CD4-positive, alpha-beta T cell treated with Interferon gamma for 1 hour (primary cell): Measurements from ENCODE around the gene APBA2.
"Not testable (repeated sequence)": the region's sequence is repeated elsewhere in the genome, so short reads cannot be mapped to it uniquely, and the experiment has no call there.

Source experiments
- DNase-seq: peaks from one replicate; pipeline ENCODE4 v3.0.0-alpha.2; 2020

APBA2 gene

DNA sequence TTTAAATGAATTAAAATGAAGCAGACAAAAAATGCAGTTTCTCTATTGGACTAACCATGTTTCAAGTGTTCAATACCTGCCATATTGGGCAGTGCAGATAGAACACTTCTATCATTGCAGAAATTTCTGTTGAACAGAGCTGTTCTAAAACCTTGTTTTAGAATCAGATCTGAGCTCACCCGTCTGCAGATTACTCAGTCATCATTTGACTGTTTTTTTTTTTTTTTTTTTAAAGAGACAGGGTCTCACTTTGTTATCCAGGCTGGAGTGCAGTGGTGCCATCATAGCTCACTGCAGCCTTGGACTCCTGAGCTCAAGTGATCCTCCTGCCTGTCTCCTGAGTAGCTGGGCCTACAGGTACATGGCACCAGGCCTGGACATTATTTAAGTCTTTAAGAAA lies 128.7 kb downstream of the APBA2 start:
- DNase-seq: no peak

DNA sequence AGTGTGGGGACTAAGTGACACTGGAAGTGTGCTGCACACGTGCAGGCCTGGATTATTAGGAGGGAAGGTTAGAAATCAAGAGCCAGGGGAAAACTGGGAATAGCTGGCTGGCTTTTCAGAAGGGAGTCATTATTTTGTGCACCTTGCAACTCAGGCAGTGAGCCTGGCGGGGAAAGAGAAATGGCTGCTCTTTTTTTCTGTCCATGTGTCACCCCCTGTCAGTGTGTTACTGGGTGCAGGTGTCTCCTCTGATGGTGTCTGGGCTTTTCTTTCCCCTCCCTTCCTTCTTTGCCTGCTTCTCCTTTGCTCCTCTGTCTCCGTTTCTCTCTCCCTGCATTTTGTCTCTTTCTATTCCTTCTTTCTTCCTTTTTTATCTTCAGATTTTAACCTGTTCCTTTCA lies 130.7 kb downstream of the APBA2 start:
- DNase-seq: no peak

DNA sequence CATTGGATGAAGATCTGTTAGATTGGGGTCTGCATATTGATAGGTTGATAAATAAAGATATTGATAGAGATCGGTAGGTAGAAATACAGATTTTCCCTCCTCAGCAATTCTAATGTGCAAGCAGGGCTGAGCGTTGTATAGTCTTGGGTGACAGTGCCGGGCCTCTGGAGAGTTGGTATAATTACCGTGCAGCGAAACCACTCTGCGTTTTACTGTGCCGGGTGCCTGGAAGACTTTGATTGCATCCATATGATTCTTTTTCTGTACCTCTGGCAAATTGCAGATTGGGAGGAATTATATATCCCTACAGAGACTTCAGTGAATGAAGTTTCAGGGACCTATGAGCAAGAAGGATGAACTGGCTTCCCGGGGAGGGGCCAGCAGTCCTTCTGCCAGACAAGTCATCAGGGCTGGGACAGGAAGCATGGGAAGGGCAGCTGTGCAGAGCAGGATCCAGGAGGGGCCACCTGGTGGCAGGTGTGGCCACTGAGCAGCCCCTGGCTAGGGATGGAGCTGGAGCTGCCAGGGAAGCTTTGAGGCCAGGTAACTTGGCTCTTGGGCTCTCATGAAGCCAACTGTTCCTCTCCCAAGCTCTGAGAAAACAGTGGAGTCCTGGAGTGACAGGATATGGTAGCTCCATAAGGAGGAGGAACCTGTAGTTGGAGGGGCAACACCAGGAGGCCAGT lies 132.5 kb downstream of the APBA2 start:
- DNase-seq: no peak

- DNase-seq: no peak
Measured at GRCh38 chr15:29018995-29019976, 133.5 kb downstream of the APBA2 start.

DNA sequence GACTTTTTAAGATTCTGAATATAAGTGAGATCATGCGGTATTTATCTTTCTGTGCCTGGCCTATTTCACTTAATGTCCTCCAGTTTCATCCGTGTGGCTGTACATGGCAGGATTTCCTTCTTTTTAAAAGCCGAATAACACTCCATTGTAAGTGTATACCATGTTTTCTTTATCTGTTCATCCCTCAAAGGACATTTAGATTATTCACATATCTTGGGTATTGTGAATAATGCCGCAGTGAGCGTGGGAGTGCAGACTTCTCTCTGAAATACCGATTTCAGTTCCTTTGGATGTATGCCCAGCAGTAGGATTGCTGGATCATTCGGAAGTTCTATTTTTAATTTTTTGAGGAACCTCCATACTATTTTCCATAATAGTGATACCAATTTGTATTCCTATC lies 136.1 kb downstream of the APBA2 start:
- no peak for DNase-seq

GRCh38 chr15:29024662-29025061 lies 138.9 kb downstream of the APBA2 start:
- no peak for DNase-seq

DNA sequence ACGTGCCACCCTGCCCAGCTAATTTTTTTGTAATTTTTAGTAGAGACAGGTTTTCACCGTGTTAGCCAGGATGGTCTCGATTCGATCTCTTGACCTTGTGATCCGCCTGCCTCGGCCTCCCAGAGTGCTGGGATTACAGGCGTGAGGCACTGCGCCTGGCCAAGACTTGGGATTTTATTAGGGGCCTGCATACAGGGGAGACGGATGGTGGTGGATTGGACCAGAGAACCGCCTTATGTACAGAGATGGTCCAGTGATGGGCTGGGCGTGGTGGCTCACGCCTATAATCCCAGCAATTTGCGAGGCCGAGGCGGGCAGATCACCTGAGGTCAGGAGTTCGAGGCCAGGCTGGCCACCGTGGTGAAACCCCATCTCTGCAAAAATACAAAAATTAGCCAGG lies 139.6 kb downstream of the APBA2 start:
- DNase-seq: not testable (repeated sequence)

GRCh38 chr15:29028158-29028557 lies 142.4 kb downstream of the APBA2 start:
- not testable (repeated sequence) for DNase-seq

DNA sequence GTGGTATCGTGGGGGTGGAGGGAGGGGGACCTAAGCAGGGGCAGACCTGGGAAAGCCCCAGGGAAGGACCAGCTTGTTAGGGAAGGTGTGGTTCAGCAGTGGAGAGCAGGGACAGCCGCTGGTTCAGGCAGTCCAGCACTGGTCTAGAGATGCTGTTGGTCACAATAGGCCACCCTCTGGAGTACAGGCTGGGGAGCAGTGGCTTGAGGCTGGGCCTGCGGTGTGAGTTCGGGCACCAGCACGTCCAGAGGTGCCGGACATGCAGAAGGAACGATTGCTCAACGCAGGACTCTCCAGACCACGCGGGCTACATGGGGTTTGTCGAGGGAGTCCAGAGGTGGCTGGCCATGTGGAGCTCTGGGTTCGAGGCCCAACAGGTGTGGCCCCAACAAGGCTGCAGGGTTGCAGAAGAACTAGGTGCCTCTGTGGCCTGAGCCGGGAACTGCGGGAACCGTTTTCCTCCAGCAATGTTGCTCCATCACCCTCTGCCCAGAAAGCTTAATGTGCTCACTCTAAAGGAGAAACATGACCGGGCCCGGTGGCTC lies 143.9 kb downstream of the APBA2 start:
- no peak for DNase-seq

DNA sequence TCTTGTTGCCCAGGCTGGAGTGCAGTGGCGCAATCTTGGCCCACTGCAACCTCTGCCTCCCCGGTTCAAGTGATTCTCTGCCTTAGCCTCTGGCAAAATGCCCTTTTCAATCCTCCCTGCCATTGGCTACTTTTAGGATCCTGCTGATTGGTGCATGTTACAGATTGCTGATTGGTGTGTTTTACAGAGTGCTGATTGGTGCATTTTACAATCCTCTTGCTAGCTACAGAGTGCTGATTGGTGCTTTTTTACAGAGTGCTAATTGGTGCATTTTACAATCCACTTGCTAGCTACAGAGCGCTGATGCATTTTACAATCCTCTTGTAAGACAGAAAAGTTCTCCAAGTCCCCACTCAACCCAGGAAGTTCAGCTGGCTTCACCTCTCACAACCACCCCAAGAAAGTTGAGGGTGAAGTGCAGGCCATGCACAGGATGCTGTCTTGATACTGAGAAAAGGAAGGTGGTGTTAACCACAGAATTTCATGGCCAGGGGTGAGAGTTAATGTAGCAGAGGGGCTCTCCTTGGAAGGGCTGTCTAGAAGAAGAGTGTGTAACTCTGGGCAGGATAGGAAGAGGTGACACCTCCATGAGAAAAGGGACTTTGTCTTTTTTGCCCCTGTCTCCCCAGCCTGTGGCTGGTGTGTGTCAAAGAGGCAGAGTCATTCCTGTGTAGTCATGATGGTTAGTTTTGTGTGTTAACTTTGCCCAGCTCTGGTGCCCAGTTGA lies 145.9 kb downstream of the APBA2 start:
- DNase-seq: no peak

GRCh38 chr15:29032229-29032625 lies 146.5 kb downstream of the APBA2 start:
- DNase-seq: no peak

- DNase-seq: no peak
Measured at GRCh38 chr15:29032751-29033150, 147.0 kb downstream of the APBA2 start.

DNA sequence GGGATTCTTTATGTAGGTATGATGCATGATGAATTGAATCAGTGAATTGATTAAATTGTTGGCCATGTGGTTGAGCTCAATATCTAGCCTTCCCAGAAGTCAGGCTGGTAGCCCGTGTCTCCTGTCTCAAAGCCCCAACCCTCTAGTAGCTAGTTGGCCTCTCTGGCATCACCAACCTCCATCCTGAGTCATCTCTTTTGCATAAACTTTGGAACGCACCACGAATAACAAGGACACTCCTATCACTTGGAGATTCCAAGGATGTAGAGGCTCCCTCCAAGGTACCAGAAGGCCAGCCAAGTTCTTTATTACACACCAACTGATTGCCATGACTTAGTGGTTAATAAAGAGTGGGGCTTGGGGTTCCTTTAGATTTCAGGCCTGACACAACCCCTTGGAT lies 148.4 kb downstream of the APBA2 start:
- no peak for DNase-seq

GRCh38 chr15:29034593-29035335 lies 149.0 kb downstream of the APBA2 start:
- DNase-seq: no peak

GRCh38 chr15:29035336-29036285 lies 149.8 kb downstream of the APBA2 start:
- DNase-seq: no peak

DNA sequence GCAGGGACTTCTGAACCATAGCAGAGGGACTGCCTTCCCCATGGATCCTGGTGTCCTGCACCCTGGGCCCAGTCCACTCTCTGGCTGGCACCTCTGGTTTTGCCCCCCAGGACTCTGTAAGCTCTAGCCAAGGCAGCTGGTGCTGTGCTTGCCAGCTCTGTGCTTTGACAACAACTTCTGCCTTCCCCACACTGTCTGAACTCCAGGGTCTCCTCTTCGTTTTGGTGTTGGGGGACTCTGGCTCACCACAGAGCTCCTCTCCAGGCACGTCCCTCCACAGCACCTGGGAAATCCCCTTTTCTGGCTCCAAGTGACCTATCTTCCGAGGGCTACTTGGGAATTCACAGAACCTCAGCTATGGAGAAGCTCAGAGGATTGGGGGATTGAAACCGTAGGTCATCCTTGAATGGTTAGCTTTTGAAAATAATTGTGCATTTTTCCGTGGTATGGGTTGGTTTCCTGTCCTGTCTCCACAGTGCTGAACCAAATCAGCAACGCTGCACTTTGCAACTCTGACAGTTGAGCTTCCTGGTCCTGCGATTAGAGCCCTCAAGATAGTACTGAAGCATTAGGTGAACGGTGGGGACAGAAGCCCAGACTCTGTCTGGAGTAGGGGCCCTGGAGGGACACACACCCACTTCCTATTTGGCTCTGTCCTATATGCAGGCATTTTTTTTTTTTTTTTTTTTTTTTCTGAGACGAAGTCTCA lies 152.4 kb downstream of the APBA2 start:
- DNase-seq: no peak

- DNase-seq: no peak
Measured at GRCh38 chr15:29039466-29040369, 153.9 kb downstream of the APBA2 start.

GRCh38 chr15:29040370-29040751 lies 154.6 kb downstream of the APBA2 start:
- no peak for DNase-seq

DNA sequence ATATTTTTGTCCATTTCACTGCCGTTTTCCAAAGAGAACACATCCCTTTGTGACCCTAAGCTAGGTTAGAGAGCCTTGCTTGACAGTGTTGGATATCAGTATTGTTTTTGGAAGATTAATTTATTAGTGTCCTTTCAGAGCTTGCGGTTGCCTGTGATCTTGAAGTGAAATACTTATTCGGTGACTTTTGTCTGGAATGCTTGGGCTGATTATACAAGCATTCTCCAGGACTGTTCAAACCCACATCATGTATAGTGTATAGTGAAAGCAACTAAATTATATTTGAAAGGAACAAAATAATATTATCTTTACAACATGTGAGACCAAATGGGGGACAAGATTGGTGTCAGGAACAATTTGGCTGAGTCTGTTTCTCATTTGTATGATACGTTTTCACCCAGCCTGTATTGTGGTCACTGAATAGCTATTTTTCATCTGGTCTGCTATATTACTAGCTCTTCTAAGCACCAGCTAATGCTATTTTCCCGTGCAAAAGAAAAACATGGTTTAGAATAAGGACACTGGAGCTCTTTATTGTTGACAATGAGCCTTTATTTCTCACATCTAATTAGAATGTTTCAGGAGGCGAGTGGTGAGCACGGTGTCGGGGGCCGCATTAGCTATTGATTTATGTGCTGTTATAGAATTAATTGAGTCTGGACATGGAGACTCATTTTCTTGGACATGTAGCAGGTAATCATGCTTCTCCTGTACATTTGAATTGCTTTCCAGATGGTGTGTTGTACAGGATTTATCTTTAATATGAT lies 158.1 kb downstream of the APBA2 start:
- no peak for DNase-seq
